Measurements from ENCODE around the gene TFCP2L1.

DNA sequence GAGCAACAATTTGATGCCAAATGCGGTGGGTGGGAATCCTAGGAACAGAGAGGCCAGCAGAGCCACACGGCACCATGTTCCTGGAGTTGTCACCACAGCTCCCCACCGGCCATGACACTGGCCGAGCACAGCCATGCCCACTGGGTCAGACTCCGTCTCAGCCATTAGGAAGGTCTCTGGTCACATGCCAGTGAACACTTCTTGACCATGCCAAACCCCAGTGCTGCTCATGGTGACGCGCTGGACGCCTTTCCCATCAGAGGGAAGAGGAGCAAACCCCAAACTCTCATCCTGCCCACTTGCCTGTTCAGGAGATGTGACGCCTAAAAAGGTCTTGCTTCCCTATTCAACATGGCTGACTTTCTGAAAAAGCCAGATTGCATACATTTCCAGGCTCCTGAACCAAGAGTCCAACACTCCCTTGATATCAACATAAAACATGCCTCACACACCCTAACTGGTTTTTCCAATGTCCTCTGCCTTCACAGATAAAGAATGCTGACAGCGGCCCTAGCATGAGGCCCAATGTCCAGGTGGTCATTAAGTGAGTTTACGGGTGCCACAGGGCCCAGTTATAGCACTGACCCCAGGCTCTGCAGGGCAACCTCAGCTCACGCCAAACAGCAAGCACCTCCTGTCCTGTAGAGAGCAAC is 31.9 kb downstream of the TFCP2L1 start:
- TF ChIP-seq POLR2A (IDR thresholded peaks at IDR 0.05): no peak
- TF ChIP-seq CTCF (IDR thresholded peaks at IDR 0.05): no peak
